ENCODE results near the gene MAPK4. TPM values are rescaled to one million over a fixed set of nuclear protein-coding genes. Genes with fewer than 3 reads are reported as not detected.

The MAPK4 gene
- total RNA-seq, 1 donor from 2014 or later: not detected

DNA sequence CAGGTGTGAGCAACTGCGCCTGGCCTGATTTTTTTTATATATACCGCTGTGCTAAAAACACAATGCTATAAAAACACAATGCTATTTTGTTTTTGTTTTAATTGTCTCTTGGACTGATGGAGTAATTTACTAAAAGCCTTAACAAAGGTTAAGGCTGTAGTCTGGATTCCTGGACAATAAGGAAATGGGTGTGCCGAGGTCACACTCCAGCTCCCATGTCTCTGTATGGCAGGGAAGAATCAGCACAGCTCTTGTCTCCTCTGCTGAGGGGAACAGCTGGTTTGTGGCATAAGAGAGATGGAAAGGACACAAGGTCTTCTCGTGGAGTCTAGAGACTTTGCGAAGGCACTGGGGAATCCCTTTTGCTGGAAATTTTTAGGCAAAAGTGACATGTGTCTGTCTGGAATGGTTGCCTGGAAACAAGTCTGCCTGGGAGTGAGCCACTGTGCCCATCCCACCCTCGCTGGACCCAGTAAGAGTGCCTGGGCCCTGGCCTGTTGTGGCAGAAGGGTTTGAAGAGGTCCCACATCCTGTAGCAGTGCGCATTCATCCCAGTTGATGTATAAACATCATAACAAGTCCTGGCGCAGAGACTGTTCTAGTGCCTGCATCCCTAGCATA is 73.1 kb downstream of the MAPK4 start:
- H3K27me3 Mint-ChIP-seq (ENCODE audit: low read depth): no peaks in the 10 kb centered on the region
- H3K9me3 Mint-ChIP-seq: no peaks in the 10 kb centered on the region
- DNase-seq (ENCODE audit: low spot score): no peak
- H3K4me3 Mint-ChIP-seq (ENCODE audit: low read depth): no peak overlapping the region
- H3K4me1 Mint-ChIP-seq (ENCODE audit: low read depth): no peaks in the 10 kb centered on the region
- no peaks in the 10 kb centered on the region for H3K36me3 Mint-ChIP-seq (ENCODE audit: low read depth)
- intact Hi-C loops (cut with micrococcal nuclease): no loop called here
- no peak overlapping the region for H3K27ac Mint-ChIP-seq

DNA sequence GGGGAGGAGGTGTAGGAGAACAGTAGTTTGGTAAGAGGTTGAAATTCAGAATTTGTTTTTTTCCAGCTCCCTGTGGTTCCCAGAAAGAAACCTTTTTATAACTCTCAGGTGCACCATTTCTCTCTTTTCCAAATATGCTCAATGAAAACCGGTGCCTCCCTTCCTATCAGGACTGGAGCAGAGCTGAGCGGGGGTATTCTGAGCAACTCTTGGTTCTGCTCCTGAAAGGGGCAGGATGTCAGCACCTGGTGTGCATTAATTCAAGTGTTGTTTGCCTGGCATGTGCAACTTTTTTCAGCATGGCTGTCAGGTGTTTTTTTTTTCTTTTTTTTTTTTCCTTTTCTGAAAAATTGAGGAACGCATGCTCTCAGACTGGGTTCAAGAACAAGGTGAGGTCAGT is 74.1 kb downstream of the MAPK4 start:
- H3K4me1 Mint-ChIP-seq (ENCODE audit: low read depth): no peaks in the 10 kb centered on the region
- no peak overlapping the region for H3K27ac Mint-ChIP-seq
- no peak for DNase-seq (ENCODE audit: low spot score)
- no peaks in the 10 kb centered on the region for H3K36me3 Mint-ChIP-seq (ENCODE audit: low read depth)
- H3K4me3 Mint-ChIP-seq (ENCODE audit: low read depth): no peak overlapping the region
- intact Hi-C loops (cut with micrococcal nuclease): no loop called here
- no peaks in the 10 kb centered on the region for H3K27me3 Mint-ChIP-seq (ENCODE audit: low read depth)
- H3K9me3 Mint-ChIP-seq: no peaks in the 10 kb centered on the region

DNA sequence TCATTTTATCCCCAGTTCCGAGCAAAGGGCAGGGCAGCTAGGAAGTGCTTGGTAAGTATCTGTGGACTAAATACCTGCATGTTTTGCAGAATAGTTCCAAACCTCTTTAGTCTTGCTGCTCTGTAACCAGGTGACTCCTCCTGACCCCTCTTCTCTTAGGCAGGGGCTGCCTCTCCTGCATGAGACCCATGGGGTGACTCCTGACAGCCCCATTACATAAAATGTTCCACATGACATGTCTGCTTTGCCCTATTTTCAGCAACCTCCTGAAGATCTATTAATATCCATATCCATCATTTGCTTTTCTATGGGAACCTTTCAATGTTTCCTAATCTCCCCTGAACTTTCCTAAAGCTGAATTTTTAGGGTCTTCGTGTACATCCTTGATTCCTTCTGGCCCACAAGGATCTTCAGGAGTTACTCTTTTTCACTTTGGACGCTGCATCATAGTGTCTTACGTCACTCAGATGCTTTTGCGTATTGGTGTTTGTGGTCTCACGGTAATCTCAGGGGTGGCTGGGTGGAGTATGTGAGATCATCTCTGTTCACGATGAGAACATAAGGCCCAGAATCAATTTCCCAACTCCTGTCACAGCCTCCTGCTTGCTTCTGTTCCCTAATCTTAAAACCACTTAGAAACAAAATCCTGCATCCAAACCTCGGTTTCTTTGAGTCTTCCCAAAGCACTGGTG is 76.6 kb downstream of the MAPK4 start:
- Mint-ChIP-seq H3K27ac (no peak overlapping the region), H3K27me3 (ENCODE audit: low read depth) (no peaks in the 10 kb centered on the region), H3K4me1 (ENCODE audit: low read depth) (no peaks in the 10 kb centered on the region), H3K4me3 (ENCODE audit: low read depth) (no peak overlapping the region), H3K36me3 (ENCODE audit: low read depth) (no peaks in the 10 kb centered on the region), H3K9me3 (no peaks in the 10 kb centered on the region)
- intact Hi-C loops (cut with micrococcal nuclease): no loop called here
- no peak for DNase-seq (ENCODE audit: low spot score)

DNA sequence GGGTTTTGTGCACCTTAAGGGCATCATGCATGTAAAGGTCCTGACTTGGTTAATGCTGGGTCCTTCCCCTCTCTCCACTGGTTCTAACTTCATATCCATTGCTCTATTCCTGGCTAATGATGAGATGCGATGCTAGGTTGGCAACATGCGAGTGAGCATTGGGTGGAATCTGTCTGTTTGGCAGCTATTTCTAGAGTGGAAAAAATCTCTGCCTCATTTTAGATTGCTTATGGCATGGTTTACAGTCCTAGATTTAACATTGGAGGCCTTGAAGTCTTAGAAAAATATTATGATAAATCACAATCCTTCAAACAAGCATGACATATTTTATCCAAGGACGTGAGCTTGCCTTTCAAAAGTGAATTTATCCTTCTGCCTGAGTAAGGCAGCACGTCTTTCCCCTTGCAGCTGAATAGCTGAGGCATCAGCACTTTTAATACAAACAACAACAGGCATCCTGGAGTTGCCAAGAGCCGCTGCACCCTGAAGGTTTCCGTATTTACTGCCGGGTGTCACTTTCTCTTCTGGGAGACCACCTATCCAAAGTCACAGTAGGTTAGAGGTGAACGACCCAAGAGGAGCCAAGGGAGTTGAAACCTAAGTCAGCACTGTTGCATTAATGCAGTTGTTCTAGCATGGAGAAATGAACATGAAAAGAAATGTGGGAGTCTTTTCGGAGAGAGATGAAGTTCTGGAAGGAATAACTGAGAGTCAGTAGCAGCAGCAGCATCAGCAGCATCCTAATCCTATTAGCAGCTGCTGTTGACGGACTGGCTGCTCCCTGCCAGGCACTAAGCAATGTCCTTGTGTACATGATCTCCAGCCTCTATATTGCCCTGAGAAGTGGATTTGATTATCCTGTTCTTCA is 78.4 kb downstream of the MAPK4 start:
- no peak for DNase-seq (ENCODE audit: low spot score)
- no peaks in the 10 kb centered on the region for H3K36me3 Mint-ChIP-seq (ENCODE audit: low read depth)
- no peaks in the 10 kb centered on the region for H3K9me3 Mint-ChIP-seq
- H3K27me3 Mint-ChIP-seq (ENCODE audit: low read depth): no peaks in the 10 kb centered on the region
- no peak overlapping the region for H3K27ac Mint-ChIP-seq
- H3K4me3 Mint-ChIP-seq (ENCODE audit: low read depth): no peak overlapping the region
- intact Hi-C loops (cut with micrococcal nuclease): no loop called here
- H3K4me1 Mint-ChIP-seq (ENCODE audit: low read depth): no peaks in the 10 kb centered on the region

DNA sequence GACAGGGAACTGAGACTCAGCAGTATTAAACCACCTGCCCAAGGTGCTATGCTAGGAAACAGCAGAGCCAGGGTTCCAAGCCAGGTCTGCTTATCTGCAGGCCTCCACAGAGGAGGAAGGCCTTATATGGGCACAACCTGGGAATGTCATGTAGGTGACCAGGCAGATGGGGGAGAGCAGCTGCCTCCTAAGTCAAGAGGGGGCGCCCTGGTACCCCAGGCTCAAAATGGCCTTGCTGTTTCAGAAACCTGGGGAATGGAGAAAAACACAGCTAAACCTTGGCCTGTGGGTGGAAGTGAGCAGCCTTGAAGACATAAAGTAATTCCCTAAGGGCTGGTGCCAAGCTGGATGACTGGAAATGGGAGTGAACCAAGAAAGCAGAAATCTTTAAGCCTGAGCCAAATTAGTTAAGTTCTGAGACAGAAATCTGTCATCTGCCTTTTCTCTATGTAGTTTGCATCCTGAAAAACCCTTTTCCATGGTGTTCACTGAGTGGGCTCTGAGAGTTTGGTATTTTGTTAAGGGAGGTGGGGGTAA is 79.1 kb downstream of the MAPK4 start:
- intact Hi-C loops (cut with micrococcal nuclease): no loop called here
- H3K4me3 Mint-ChIP-seq (ENCODE audit: low read depth): no peak overlapping the region

DNA sequence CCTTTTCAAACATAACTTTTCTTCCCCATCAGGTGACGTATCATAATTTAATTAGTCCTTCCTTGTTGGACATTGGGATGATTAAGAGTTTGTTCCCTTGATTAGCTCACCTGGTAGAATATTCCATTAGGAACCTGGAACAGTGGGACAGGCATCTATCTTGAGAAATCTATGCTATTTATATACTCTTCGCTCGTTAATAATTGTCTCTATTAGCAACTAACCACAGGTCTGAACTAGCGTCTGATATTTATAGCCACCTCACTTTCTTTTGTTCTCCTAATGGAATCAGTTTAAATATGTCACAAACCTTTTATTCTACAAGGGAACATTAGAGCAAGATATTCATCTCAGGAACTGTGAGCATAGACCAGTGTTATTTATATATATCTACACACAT is 79.8 kb downstream of the MAPK4 start:
- Mint-ChIP-seq H3K27me3 (ENCODE audit: low read depth) (no peaks in the 10 kb centered on the region), H3K4me3 (ENCODE audit: low read depth) (no peak overlapping the region), H3K9me3 (no peaks in the 10 kb centered on the region), H3K36me3 (ENCODE audit: low read depth) (no peaks in the 10 kb centered on the region), H3K4me1 (ENCODE audit: low read depth) (no peaks in the 10 kb centered on the region), H3K27ac (no peak overlapping the region)
- intact Hi-C loops (cut with micrococcal nuclease): no loop called here
- no peak for DNase-seq (ENCODE audit: low spot score)

More for the DNA sequence above, 79.1 kb downstream of the MAPK4 start:
- H3K9me3 Mint-ChIP-seq: no peaks in the 10 kb centered on the region
- H3K27me3 Mint-ChIP-seq (ENCODE audit: low read depth): no peaks in the 10 kb centered on the region
- H3K27ac Mint-ChIP-seq: no peak overlapping the region
- H3K36me3 Mint-ChIP-seq (ENCODE audit: low read depth): no peaks in the 10 kb centered on the region
- no peaks in the 10 kb centered on the region for H3K4me1 Mint-ChIP-seq (ENCODE audit: low read depth)
- no peak for DNase-seq (ENCODE audit: low spot score)

DNA sequence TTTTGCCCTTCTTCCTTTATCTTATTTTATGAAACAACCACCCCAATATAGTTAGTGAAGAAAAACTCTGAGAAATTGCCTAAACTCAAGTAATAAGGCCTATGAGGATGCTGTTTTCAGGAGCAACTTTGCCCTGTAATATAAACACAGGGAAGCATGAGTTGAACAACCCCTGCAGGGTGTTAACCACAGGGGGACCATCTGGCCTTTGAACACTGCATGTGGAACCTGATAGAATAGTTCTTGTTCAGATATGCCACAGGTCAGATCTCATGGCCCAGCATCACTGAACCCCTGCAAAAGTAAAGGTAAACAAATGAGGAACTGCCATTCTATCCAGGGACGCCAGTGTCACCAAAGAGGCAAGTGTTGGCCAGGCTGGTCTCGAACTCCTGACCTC is 82.6 kb downstream of the MAPK4 start:
- intact Hi-C loops (cut with micrococcal nuclease): no loop called here
- H3K9me3 Mint-ChIP-seq: no peaks in the 10 kb centered on the region
- H3K27ac Mint-ChIP-seq: no peak overlapping the region
- H3K4me3 Mint-ChIP-seq (ENCODE audit: low read depth): no peak overlapping the region
- no peak for DNase-seq (ENCODE audit: low spot score)
- no peaks in the 10 kb centered on the region for H3K36me3 Mint-ChIP-seq (ENCODE audit: low read depth)
- no peaks in the 10 kb centered on the region for H3K4me1 Mint-ChIP-seq (ENCODE audit: low read depth)
- no peaks in the 10 kb centered on the region for H3K27me3 Mint-ChIP-seq (ENCODE audit: low read depth)

DNA sequence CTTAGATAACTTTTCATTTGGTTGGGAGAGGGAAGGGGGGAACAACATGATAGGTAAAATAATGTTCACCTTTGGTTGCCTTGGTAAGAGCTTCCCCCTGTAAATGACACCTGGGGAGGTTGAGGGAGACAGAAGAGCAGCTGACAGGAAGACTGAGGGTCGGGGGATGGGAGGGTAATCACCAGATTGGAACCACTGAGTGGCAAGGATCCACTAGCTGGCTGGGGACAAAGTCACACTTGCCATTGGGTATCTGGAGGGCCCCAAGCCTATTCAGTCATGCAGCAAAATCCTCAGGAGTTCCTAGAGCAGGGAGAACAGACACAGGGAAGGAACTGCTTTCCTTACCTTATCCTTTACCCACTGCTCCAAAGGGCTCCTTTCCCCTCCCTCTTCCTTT is 84.3 kb downstream of the MAPK4 start:
- Mint-ChIP-seq H3K4me3 (ENCODE audit: low read depth) (no peak overlapping the region), H3K36me3 (ENCODE audit: low read depth) (no peaks in the 10 kb centered on the region), H3K27ac (no peak overlapping the region), H3K9me3 (no peaks in the 10 kb centered on the region), H3K4me1 (ENCODE audit: low read depth) (no peaks in the 10 kb centered on the region), H3K27me3 (ENCODE audit: low read depth) (no peaks in the 10 kb centered on the region)
- DNase-seq (ENCODE audit: low spot score): no peak
- intact Hi-C loops (cut with micrococcal nuclease): no loop called here

DNA sequence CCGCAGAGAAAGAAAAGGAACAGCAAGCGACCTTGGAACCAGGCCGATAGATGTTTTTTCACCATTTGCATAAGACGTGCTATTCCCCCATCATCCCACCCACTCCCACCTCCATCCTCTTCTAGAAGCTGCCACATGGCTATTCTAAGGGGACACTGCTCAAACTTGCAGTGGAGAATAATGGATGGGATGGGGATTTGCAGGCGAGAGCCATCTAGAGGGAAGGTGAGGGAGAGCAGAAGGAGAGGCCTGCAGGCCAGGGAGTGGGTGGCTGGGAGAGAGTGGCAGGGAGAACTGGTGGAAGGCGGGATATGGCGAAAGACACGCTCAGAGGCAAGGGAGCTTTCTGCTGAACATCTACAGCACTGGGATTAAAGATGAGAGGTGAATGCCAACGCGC is 84.9 kb downstream of the MAPK4 start:
- Mint-ChIP-seq H3K9me3 (no peaks in the 10 kb centered on the region), H3K36me3 (ENCODE audit: low read depth) (no peaks in the 10 kb centered on the region)

DNA sequence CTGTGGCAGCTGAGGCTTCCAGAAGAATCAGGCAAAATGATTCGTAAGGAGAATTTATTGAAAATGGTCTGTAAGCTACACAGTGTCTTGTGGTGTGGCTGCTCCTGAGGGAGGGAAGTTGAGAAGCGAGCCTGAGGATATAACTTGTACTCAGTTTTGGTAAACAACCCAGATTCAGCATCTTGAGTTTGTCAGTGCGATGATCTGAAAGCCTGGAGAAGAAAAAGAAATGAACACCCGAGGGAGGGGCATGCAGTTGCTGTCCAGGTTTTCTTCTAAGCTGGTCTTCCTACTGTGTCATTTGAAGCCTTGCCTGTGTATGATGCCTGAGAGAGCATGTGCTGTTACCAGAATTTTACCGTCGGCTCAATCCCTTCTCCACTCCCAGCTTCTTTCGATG is 87.3 kb downstream of the MAPK4 start:
- intact Hi-C loops (cut with micrococcal nuclease): no loop called here
- no peak for DNase-seq (ENCODE audit: low spot score)
- H3K4me1 Mint-ChIP-seq (ENCODE audit: low read depth): no peaks in the 10 kb centered on the region
- H3K27ac Mint-ChIP-seq: no peak overlapping the region
- no peaks in the 10 kb centered on the region for H3K27me3 Mint-ChIP-seq (ENCODE audit: low read depth)
- no peaks in the 10 kb centered on the region for H3K9me3 Mint-ChIP-seq
- no peaks in the 10 kb centered on the region for H3K36me3 Mint-ChIP-seq (ENCODE audit: low read depth)
- no peak overlapping the region for H3K4me3 Mint-ChIP-seq (ENCODE audit: low read depth)

More for the DNA sequence above, 84.9 kb downstream of the MAPK4 start:
- Mint-ChIP-seq H3K4me3 (ENCODE audit: low read depth) (no peak overlapping the region), H3K27ac (no peak overlapping the region), H3K27me3 (ENCODE audit: low read depth) (no peaks in the 10 kb centered on the region), H3K4me1 (ENCODE audit: low read depth) (no peaks in the 10 kb centered on the region)
- intact Hi-C loops (cut with micrococcal nuclease): no loop called here
- no peak for DNase-seq (ENCODE audit: low spot score)

DNA sequence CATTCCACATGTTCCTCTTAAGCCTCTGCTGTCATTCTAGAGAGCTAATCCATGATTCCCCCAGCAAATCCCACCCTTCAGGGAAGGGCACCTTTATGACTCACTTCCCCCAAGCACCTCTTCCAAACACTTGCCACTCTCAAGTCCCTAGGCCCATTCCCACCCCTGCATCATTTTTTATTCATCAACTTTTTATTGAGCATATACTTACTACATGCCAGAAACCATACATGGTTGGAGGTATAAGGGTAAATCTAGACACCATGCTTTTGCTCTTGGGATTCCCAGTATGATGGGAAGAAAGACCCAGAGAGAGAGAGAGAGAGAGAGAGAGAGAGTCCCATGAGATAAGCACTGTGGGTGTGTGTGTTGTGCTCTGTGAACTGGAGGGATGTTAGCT is 87.9 kb downstream of the MAPK4 start:
- Mint-ChIP-seq H3K36me3 (ENCODE audit: low read depth) (no peaks in the 10 kb centered on the region), H3K27ac (no peak overlapping the region), H3K9me3 (no peaks in the 10 kb centered on the region), H3K4me3 (ENCODE audit: low read depth) (no peak overlapping the region), H3K27me3 (ENCODE audit: low read depth) (no peaks in the 10 kb centered on the region), H3K4me1 (ENCODE audit: low read depth) (no peaks in the 10 kb centered on the region)
- no peak for DNase-seq (ENCODE audit: low spot score)
- intact Hi-C loops (cut with micrococcal nuclease): no loop called here

DNA sequence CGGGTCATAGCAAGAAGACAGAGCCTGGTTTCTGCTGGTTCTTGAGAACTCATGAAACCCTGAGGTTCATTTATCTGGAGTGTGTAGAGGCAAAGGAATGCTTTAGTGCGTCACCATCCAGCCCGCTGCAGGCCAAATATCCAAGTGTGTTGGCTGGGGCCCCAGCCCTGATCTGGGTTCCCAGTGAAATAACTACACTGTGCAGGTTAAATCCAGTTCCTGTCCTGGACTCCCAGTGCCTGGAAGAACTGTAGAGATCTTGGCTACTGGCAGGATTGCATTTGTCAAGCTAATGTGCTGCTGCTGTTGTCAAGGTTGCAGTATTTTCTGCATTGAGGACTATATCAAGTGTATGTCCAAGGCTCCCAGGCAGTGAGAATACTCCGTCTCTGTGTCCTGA is 89.9 kb downstream of the MAPK4 start:
- H3K27me3 Mint-ChIP-seq (ENCODE audit: low read depth): no peaks in the 10 kb centered on the region
- H3K4me3 Mint-ChIP-seq (ENCODE audit: low read depth): no peak overlapping the region
- H3K27ac Mint-ChIP-seq: no peak overlapping the region
- no peaks in the 10 kb centered on the region for H3K9me3 Mint-ChIP-seq
- intact Hi-C loops (cut with micrococcal nuclease): no loop called here
- no peaks in the 10 kb centered on the region for H3K4me1 Mint-ChIP-seq (ENCODE audit: low read depth)
- DNase-seq (ENCODE audit: low spot score): no peak
- no peaks in the 10 kb centered on the region for H3K36me3 Mint-ChIP-seq (ENCODE audit: low read depth)

DNA sequence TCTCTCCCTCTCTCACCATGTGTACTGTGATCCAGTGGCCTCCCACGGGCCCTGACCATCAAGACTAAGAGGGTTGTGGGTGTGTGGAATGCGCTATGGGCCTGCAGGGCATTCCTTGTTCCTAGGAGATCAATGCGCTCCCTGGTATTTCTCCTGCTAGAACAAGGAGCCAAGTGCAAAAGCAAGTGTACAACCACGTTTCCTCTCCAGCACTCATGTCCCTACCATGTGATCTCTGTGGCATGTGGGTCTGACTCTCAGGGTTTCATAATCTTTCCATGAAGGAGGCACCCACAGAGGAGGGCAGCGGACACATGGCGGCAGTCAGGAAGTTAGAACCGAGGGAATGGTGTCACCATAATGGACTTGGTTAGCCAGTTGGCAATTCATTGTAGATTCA is 91.4 kb downstream of the MAPK4 start:
- no peak overlapping the region for H3K27ac Mint-ChIP-seq
- H3K36me3 Mint-ChIP-seq (ENCODE audit: low read depth): no peaks in the 10 kb centered on the region
- no peaks in the 10 kb centered on the region for H3K27me3 Mint-ChIP-seq (ENCODE audit: low read depth)
- H3K4me3 Mint-ChIP-seq (ENCODE audit: low read depth): no peak overlapping the region
- DNase-seq (ENCODE audit: low spot score): no peak
- no peaks in the 10 kb centered on the region for H3K4me1 Mint-ChIP-seq (ENCODE audit: low read depth)
- H3K9me3 Mint-ChIP-seq: no peaks in the 10 kb centered on the region
- intact Hi-C loops (cut with micrococcal nuclease): no loop called here
